HepG2 (cell line): Measurements from ENCODE around the gene MAP2K2. TPM values are rescaled to one million over a fixed set of nuclear protein-coding genes. Genes with fewer than 3 reads are reported as not detected.

Experiments used
- ATF3 ChIP-seq: sonication (generic); formaldehyde crosslinking; IDR thresholded peaks from 2 replicates; pipeline ENCODE4 v1.4.0; 2020; ENCODE audit warnings: missing genetic modification reagents
- CEBPB ChIP-seq: IDR thresholded peaks from 2 replicates; pipeline ENCODE4 v1.6.1; 2011; ENCODE audit warnings: low read depth, low read length, improper control_type of control experiment, borderline replicate concordance
- EHMT2 ChIP-seq: fragments of 200-600 bp; sonication (generic); IDR thresholded peaks from 2 replicates; pipeline ENCODE4 v1.7.0; 2017; ENCODE audit warnings: antibody characterized with exemption, low read depth, low read length, borderline replicate concordance
- FOXA1 ChIP-seq, 2 experiments: fragments of 450-650 bp in 1 of 2; sonication (generic) in 1 of 2; formaldehyde crosslinking in 1 of 2; IDR thresholded peaks; 2 replicates each; pipeline versions ENCODE4 v1.4.0 to v1.6.1; 2016 to 2020; ENCODE audit warnings: missing genetic modification reagents in 1 of 2
- HBP1 ChIP-seq: IDR thresholded peaks from 2 replicates; pipeline ENCODE4 v1.6.1; 2016; ENCODE audit warnings: low read depth, control low read depth
- HNRNPLL ChIP-seq: fragments of 200-400 bp; formaldehyde crosslinking; IDR thresholded peaks from 2 replicates; pipeline ENCODE4 v1.6.1; 2017; ENCODE audit warnings: mild to moderate bottlenecking, low read depth, low read length; ENCODE audit not compliant: poor library complexity, severe bottlenecking
- MED13 ChIP-seq: sonication (generic); formaldehyde crosslinking; IDR thresholded peaks from 2 replicates; pipeline ENCODE4 v1.5.0; 2020; ENCODE audit warnings: missing genetic modification reagents
- MNT ChIP-seq: fragments of 450-650 bp; IDR thresholded peaks from 2 replicates; pipeline ENCODE4 v1.6.1; 2016
- PHB2 ChIP-seq: fragments of 450-650 bp; IDR thresholded peaks from 2 replicates; pipeline ENCODE4 v1.6.1; 2018; ENCODE audit not compliant: partially characterized antibody
- SMYD3 ChIP-seq: sonication (generic); formaldehyde crosslinking; IDR thresholded peaks from 2 replicates; pipeline ENCODE4 v1.8.1; 2023; ENCODE audit warnings: mild to moderate bottlenecking, missing genetic modification reagents
- TAF15 ChIP-seq: fragments of 200-400 bp; formaldehyde crosslinking; IDR thresholded peaks from one replicate; pipeline ENCODE4 v1.6.1; 2018; ENCODE audit warnings: mild to moderate bottlenecking, low read depth, low read length; ENCODE audit not compliant: poor library complexity, severe bottlenecking
- TCF7 ChIP-seq: sonication (generic); IDR thresholded peaks from 2 replicates; pipeline ENCODE4 v1.6.1; 2016; ENCODE audit warnings: antibody characterized with exemption, low read depth
- TRIM24 ChIP-seq: sonication (generic); formaldehyde crosslinking; IDR thresholded peaks from 2 replicates; pipeline ENCODE4 v1.8.0; 2022; ENCODE audit warnings: mild to moderate bottlenecking, missing genetic modification reagents
- ZBED4 ChIP-seq: sonication (generic); formaldehyde crosslinking; IDR thresholded peaks from 2 replicates; pipeline ENCODE4 v1.4.0; 2020; ENCODE audit warnings: missing genetic modification reagents, borderline replicate concordance
- ZFAT ChIP-seq: sonication (generic); formaldehyde crosslinking; conservative IDR thresholded peaks from 2 replicates; pipeline ENCODE4 v1.8.1; 2023; ENCODE audit warnings: missing genetic modification reagents, inconsistent platforms
- ZNF232 ChIP-seq: sonication (generic); formaldehyde crosslinking; IDR thresholded peaks from 2 replicates; pipeline ENCODE4 v1.4.0; 2020; ENCODE audit warnings: missing genetic modification reagents, borderline replicate concordance
- ZNF24 ChIP-seq: fragments of 450-650 bp; IDR thresholded peaks from 2 replicates; pipeline ENCODE4 v1.6.1; 2017; ENCODE audit warnings: antibody characterized with exemption, mild to moderate bottlenecking
- ZNF251 ChIP-seq: sonication (generic); formaldehyde crosslinking; IDR thresholded peaks from 2 replicates; pipeline ENCODE4 v1.9.0; 2021; ENCODE audit warnings: mild to moderate bottlenecking, missing genetic modification reagents
- ZNF724P ChIP-seq: sonication (generic); formaldehyde crosslinking; IDR thresholded peaks from 2 replicates; pipeline ENCODE4 v1.8.0; 2022; ENCODE audit warnings: missing genetic modification reagents, borderline replicate concordance
- ZNF800 ChIP-seq: sonication (generic); formaldehyde crosslinking; IDR thresholded peaks from 2 replicates; pipeline ENCODE4 v1.4.0; 2020; ENCODE audit warnings: missing genetic modification reagents
- polyA plus RNA-seq, 8 experiments: library from polyadenylated mRNA; depleted of rRNA in 3 of 8; stranded (reverse) in 7 of 8; unstranded in 1 of 8; fragments of >200 nt; fragmentation: Illumina TruSeq in 4 of 8; extraction: Trizol in 4 of 8; gene quantifications; 2 replicates each; pipeline versions ENCODE4 v1.2.1 to v1.2.3, GENCODE V29; 2011 to 2016; ENCODE audit warnings: low read depth in 4 of 8, missing spikeins in 1 of 8, mixed read lengths in 1 of 8; ENCODE audit not compliant: insufficient read depth in 1 of 8
- total RNA-seq, 5 experiments: library from RNA; depleted of rRNA; stranded (reverse); fragments of >200 nt; fragmentation: Illumina TruSeq; extraction: Trizol; gene quantifications; 2 replicates each; pipeline ENCODE4 v1.2.3, GENCODE V29; 2016; ENCODE audit warnings: low read depth in 1 of 5

MAP2K2 gene
- total and polyA plus RNA-seq, 2 of the 13 experiments (the other 11 are each of a cell fraction or from before 2014, with no cell fraction given), result 70.3 to 80.9 TPM

GRCh38 chr19:4052114-4052992, 71.6 kb downstream of the MAP2K2 start (continued):
- no peak for TF ChIP-seq FOXA1 (IDR thresholded peaks at IDR 0.05)
- TF ChIP-seq FOXA1 (CRISPR knock-in tag; IDR thresholded peaks at IDR 0.05), result peak; percentile 34
- peak; percentile 70; the same call in 1 of the 2 replicates for TF ChIP-seq ZNF24
- TF ChIP-seq MNT, result no peak
- TF ChIP-seq HNRNPLL, result no peak
- peak; percentile 93; the same call in 1 of the 2 replicates for TF ChIP-seq MED13 (CRISPR knock-in tag)
- TF ChIP-seq ZNF251 (CRISPR knock-in tag), result no peak
- TF ChIP-seq HBP1 (CRISPR knock-in tag), result no peak; the same call in 1 of the 2 replicates
- TF ChIP-seq SMYD3 (CRISPR knock-in tag), result no peak
- TF ChIP-seq TAF15, result no peak
- no peak for TF ChIP-seq ZNF724P (CRISPR knock-in tag)
- peak; percentile 82 for TF ChIP-seq TRIM24 (CRISPR knock-in tag)
- no peak for TF ChIP-seq ZNF800 (CRISPR knock-in tag)
- no peak for TF ChIP-seq EHMT2
- TF ChIP-seq ZBED4, result peak; percentile 85; the same call in 1 of the 2 replicates
- TF ChIP-seq ZFAT (CRISPR knock-in tag), result no peak
- no peak for TF ChIP-seq CEBPB
- peak; percentile 68; the same call in 1 of the 2 replicates for TF ChIP-seq ZNF232
- TF ChIP-seq ATF3 (CRISPR knock-in tag), result peak; percentile 86
- no peak for TF ChIP-seq PHB2
- no peak for TF ChIP-seq TCF7
